ENCODE data around the gene LARGE1. TPM values are rescaled to one million over a fixed set of nuclear protein-coding genes. Genes with fewer than 3 reads are reported as not detected.

Gene LARGE1
- total RNA-seq, 2 donors from 2014 or later, result 29.5 to 42.1 TPM

DNA sequence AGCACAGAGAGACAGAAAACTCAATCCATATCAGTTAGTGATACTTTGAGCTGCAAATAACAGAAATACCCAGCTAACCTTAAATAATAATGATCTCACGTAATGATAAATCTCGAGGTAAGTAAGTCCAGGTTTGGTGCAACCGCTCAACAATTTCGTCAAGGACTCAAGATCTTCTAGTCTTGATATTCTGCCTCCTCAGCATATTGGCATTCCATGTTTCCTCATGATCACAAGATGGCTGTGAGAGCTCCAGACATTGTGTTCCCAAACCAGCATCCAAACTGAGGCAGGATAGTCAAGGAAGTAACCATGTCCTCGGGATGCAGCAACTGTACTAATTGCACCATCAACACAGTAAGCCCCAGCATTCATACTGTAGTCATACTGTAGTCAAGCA, 7.5 kb upstream of the LARGE1 start:
- H3K4me1 ChIP-seq (ENCODE audit: control insufficient read depth in 1 of 2, low read depth in 2 of 2), result peaks cover 3 to 8% of the 10 kb centered on the region in 2 donors
- DNase-seq (ENCODE audit: low spot score) (no peak), ATAC-seq (ENCODE audit: insufficient number of reproducible peaks, low FRiP score, low read depth) (no peak)
- no peak overlapping the region for H3K27ac ChIP-seq
- H3K4me3 ChIP-seq, result no peak overlapping the region
- H3K27me3 ChIP-seq (replicated peaks; ENCODE audit: insufficient read depth), result no peaks in the 10 kb centered on the region
- H3K9me3 ChIP-seq, result no peaks in the 10 kb centered on the region
- no peaks in the 10 kb centered on the region for H3K36me3 ChIP-seq
- TF ChIP-seq, protein P1, sequence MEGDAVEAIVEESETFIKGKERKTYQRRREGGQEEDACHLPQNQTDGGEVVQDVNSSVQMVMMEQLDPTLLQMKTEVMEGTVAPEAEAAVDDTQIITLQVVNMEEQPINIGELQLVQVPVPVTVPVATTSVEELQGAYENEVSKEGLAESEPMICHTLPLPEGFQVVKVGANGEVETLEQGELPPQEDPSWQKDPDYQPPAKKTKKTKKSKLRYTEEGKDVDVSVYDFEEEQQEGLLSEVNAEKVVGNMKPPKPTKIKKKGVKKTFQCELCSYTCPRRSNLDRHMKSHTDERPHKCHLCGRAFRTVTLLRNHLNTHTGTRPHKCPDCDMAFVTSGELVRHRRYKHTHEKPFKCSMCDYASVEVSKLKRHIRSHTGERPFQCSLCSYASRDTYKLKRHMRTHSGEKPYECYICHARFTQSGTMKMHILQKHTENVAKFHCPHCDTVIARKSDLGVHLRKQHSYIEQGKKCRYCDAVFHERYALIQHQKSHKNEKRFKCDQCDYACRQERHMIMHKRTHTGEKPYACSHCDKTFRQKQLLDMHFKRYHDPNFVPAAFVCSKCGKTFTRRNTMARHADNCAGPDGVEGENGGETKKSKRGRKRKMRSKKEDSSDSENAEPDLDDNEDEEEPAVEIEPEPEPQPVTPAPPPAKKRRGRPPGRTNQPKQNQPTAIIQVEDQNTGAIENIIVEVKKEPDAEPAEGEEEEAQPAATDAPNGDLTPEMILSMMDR (IDR thresholded peaks at IDR 0.05), result no peak

- Histone ChIP-seq H3K4me3 (no peak overlapping the region), H3K27ac (no peak overlapping the region), H3K4me1 (ENCODE audit: control insufficient read depth in 1 of 2, low read depth in 2 of 2) (peaks cover 3 to 8% of the 10 kb centered on the region in 2 donors), H3K27me3 (replicated peaks; ENCODE audit: insufficient read depth) (no peaks in the 10 kb centered on the region), H3K9me3 (no peaks in the 10 kb centered on the region), H3K36me3 (no peaks in the 10 kb centered on the region)
- no peak for DNase-seq (ENCODE audit: low spot score)
- ATAC-seq (ENCODE audit: insufficient number of reproducible peaks, low FRiP score, low read depth), result no peak
- TF ChIP-seq, protein P1 (IDR thresholded peaks at IDR 0.05), result no peak
Measured at GRCh38 chr22:33925194-33925593, 4.9 kb upstream of the LARGE1 start.

DNA sequence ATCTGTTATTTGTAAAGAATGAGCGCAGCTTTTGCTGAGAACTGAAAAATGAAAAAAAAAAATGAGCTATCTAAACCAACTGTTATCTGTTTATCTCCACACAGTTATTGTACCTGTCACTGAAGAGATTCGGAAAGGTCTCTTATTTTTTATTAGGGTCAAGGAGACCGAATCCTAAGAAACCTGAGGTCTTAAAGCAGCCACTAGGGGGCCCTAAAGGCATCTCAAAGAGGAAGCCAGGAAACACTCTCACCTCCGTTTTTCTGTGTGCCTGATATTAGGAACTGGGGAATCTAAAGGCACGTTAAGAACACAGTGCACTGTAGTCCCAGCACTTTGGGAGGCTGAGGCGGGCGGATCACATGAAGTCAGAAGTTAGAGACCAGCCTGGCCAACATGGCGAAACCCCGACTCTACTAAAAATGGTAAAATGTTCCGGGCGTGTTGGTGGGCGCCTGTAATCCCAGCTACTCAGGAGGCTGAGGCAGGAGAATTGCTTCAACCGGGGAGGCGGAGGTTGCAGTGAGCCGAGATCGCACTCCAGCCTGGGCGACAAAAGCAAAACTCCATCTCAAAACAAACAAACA, 3.5 kb upstream of the LARGE1 start:
- DNase-seq (ENCODE audit: low spot score), result peak; percentile 16
- TF ChIP-seq, protein P1 (IDR thresholded peaks at IDR 0.05), result peak; percentile 78
- H3K36me3 ChIP-seq, result no peaks in the 10 kb centered on the region
- no peaks in the 10 kb centered on the region for H3K27me3 ChIP-seq (replicated peaks; ENCODE audit: insufficient read depth)
- ATAC-seq (ENCODE audit: insufficient number of reproducible peaks, low FRiP score, low read depth), result no peak
- H3K9me3 ChIP-seq, result no peaks in the 10 kb centered on the region
- H3K4me3 ChIP-seq, result no peak overlapping the region
- peaks cover 3 to 13% of the 10 kb centered on the region in 2 donors for H3K4me1 ChIP-seq (ENCODE audit: control insufficient read depth in 1 of 2, low read depth in 2 of 2)
- H3K27ac ChIP-seq, result no peak overlapping the region

DNA sequence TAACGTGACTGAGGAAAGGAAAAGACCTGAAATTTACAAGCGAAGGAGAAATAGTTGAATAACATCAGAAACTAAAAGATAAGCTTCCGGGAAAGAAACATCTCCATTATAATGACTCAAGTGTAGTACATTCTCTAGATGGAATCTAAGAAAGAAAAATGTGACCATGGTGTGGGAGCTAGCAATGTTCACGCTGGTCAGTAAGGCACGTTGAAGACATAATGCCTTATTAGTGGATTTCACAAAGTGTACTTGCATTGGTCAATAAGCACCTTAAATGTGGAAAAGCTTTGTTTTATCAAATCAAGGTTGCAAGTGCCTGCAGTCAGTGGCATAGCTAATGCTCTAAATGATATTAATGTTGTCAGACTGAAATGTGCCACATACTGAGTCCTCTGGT, 2.8 kb upstream of the LARGE1 start:
- ATAC-seq (ENCODE audit: insufficient number of reproducible peaks, low FRiP score, low read depth) (no peak), DNase-seq (ENCODE audit: low spot score) (no peak)
- Histone ChIP-seq H3K4me3 (peak overlapping the region; percentile 80), H3K27me3 (replicated peaks; ENCODE audit: insufficient read depth) (no peaks in the 10 kb centered on the region), H3K36me3 (no peaks in the 10 kb centered on the region), H3K4me1 (ENCODE audit: control insufficient read depth in 1 of 2, low read depth in 2 of 2) (peaks cover 3 to 20% of the 10 kb centered on the region in 2 donors), H3K27ac (peak overlapping the region; percentile 60 to 71), H3K9me3 (no peaks in the 10 kb centered on the region)
- TF ChIP-seq, protein P1 (IDR thresholded peaks at IDR 0.05), result no peak

DNA sequence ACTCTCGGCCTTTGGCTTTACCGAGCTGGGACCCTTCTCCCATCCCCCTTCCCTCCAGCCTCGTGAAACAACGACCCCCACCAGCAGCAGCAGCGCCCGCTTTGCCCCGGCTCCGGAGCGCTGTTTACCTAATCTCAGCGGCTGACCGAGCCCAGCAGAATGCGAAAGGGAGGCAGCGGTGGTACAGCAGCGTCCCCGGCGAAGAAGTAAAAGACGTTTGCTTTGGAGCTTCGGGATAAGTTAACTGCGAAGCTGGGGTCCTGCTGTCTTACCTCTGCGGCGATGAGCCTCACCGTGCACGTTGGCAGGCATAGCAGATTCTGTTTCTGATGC, 2.0 kb upstream of the LARGE1 start:
- DNase-seq (ENCODE audit: low spot score) (no peak), ATAC-seq (ENCODE audit: insufficient number of reproducible peaks, low FRiP score, low read depth) (no peak)
- Histone ChIP-seq H3K27me3 (replicated peaks; ENCODE audit: insufficient read depth) (no peaks in the 10 kb centered on the region), H3K4me1 (ENCODE audit: control insufficient read depth in 1 of 2, low read depth in 2 of 2) (peaks cover 3 to 27% of the 10 kb centered on the region in 2 donors), H3K36me3 (no peaks in the 10 kb centered on the region), H3K27ac (peak overlapping the region; percentile 60 to 71), H3K9me3 (no peaks in the 10 kb centered on the region), H3K4me3 (peak overlapping the region; percentile 80)
- TF ChIP-seq, protein P1 (IDR thresholded peaks at IDR 0.05), result no peak
